Transverse colon (tissue), 4 donors: Measurements from ENCODE around the gene DGKH. TPM values are rescaled to one million over a fixed set of nuclear protein-coding genes. Genes with fewer than 3 reads are reported as not detected.

Experiments
- DNase-seq: peaks from one replicate; pipeline ENCODE4 v3.0.0-alpha.2; 2019
- H3K27ac ChIP-seq, 4 donors: fragments of 200-600 bp; sonication (generic); 2 replicates each; pipeline ENCODE4 v1.5.1; 2016 to 2018; ENCODE audit warnings: inconsistent platforms in 4 of 4
- H3K27me3 ChIP-seq: fragments of 200-600 bp; sonication (generic); 2 replicates; pipeline ENCODE4 v1.5.1; 2017; ENCODE audit warnings: inconsistent platforms
- H3K36me3 ChIP-seq, 4 donors: fragments of 200-600 bp; sonication (generic); 2 replicates each; pipeline ENCODE4 v1.5.1; 2017 to 2019; ENCODE audit warnings: inconsistent platforms in 4 of 4
- H3K4me1 ChIP-seq, 4 donors: fragments of 200-600 bp; sonication (generic); 2 replicates each; pipeline ENCODE4 v1.5.1; 2017 to 2020; ENCODE audit warnings: inconsistent platforms in 4 of 4
- H3K4me3 ChIP-seq, 4 donors: fragments of 200-600 bp; sonication (generic); 1 replicate in 1 of 4; 2 replicates in 3 of 4; pipeline versions ENCODE4 v1.5.1 to v1.6.1; 2017 to 2019; ENCODE audit warnings: inconsistent platforms in 4 of 4
- H3K9me3 ChIP-seq, 2 donors: fragments of 200-600 bp; sonication (generic); 2 replicates each; pipeline ENCODE4 v1.5.1; 2017 to 2019; ENCODE audit warnings: inconsistent platforms in 2 of 2
- EP300 ChIP-seq: sonication (generic); formaldehyde crosslinking; IDR thresholded peaks from one replicate; pipeline ENCODE4 v1.6.1; 2017; ENCODE audit warnings: antibody characterized with exemption, low read depth
- POLR2A ChIP-seq: fragments of 450-650 bp; IDR thresholded peaks from one replicate; pipeline ENCODE4 v1.6.1; 2016; ENCODE audit warnings: antibody characterized with exemption, mild to moderate bottlenecking, moderate library complexity
- POLR2AphosphoS5 ChIP-seq, 3 donors: sonication (generic); formaldehyde crosslinking; IDR thresholded peaks; one replicate each; pipeline ENCODE4 v1.6.1; 2016; ENCODE audit warnings: antibody characterized with exemption in 3 of 3
- WGBS, 2 donors: methylation state at CpG; one replicate each; pipeline ENCODE4 v1.1.5; 2018; ENCODE audit warnings: low coverage in 1 of 2; 5-methylcytosine and 5-hydroxymethylcytosine counted together
- in situ Hi-C, 4 donors: fragments of 200-750 bp; cut with MboI; loops; one replicate each; pipeline versions ENCODE4 v1.15.0 to v1.15.1; 2017; ENCODE audit warnings: low sequenced_read_pairs in 3 of 4, low pct_ligation_motif_present in 1 of 4, low pct_unique_long_range_greater_than_20kb in 1 of 4
- intact Hi-C: fragments of 100-400 bp; cut with DNase I; formaldehyde crosslinking; loops from one replicate; pipeline ENCODE4 v1.15.1; 2023; ENCODE audit warnings: low total_unique reads
- total RNA-seq, 4 donors: library from RNA; depleted of rRNA; stranded (reverse); fragments of >200 nt; gene quantifications; one replicate each; pipeline ENCODE4 v1.1.0, GENCODE V29; 2016
- TF ChIP-seq, protein P1 (sequence below), 5 experiments: fragments of 200-600 bp in 3 of 5; fragments of 450-650 bp in 2 of 5; sonication (generic) in 3 of 5; IDR thresholded peaks; 1 replicate in 2 of 5; 2 replicates in 3 of 5; pipeline ENCODE4 v1.5.1; 2016 to 2017; ENCODE audit warnings: antibody characterized with exemption in 5 of 5, inconsistent platforms in 3 of 5, mild to moderate bottlenecking in 2 of 5, moderate library complexity in 1 of 5

The DGKH gene
- total RNA-seq, 4 donors from 2014 or later = 19.4 to 35.6 (median 25.0) TPM

- intact Hi-C loops (no loop called here), in situ Hi-C loops (no loop called here)
- Histone ChIP-seq H3K27ac (no peak overlapping the region), H3K4me3 (no peak overlapping the region), H3K4me1 (peaks cover 0 to 13% (median 0%) of the 10 kb centered on the region in 4 donors), H3K36me3 (no peaks in the 10 kb centered on the region), H3K9me3 (no peaks in the 10 kb centered on the region), H3K27me3 (no peaks in the 10 kb centered on the region)
- TF ChIP-seq, protein P1, sequence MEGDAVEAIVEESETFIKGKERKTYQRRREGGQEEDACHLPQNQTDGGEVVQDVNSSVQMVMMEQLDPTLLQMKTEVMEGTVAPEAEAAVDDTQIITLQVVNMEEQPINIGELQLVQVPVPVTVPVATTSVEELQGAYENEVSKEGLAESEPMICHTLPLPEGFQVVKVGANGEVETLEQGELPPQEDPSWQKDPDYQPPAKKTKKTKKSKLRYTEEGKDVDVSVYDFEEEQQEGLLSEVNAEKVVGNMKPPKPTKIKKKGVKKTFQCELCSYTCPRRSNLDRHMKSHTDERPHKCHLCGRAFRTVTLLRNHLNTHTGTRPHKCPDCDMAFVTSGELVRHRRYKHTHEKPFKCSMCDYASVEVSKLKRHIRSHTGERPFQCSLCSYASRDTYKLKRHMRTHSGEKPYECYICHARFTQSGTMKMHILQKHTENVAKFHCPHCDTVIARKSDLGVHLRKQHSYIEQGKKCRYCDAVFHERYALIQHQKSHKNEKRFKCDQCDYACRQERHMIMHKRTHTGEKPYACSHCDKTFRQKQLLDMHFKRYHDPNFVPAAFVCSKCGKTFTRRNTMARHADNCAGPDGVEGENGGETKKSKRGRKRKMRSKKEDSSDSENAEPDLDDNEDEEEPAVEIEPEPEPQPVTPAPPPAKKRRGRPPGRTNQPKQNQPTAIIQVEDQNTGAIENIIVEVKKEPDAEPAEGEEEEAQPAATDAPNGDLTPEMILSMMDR (IDR thresholded peaks at IDR 0.05) = no peak
- TF ChIP-seq POLR2A = no peak
- TF ChIP-seq POLR2AphosphoS5 (IDR thresholded peaks at IDR 0.05) = no peak
- no peak for TF ChIP-seq EP300
- WGBS, 2 donors = 91 to 93% methylated on average over 2 of the region's 2 CpGs
- no peak for DNase-seq
These were observed 9.6 kb downstream of the DGKH start for GRCh38 chr13:42057918-42058530.

GRCh38 chr13:42061943-42062342 lies 13.5 kb downstream of the DGKH start:
- no peak for DNase-seq
- no peak for TF ChIP-seq EP300
- TF ChIP-seq POLR2A = no peak
- TF ChIP-seq POLR2AphosphoS5 (IDR thresholded peaks at IDR 0.05) = no peak
- TF ChIP-seq, protein P1 (IDR thresholded peaks at IDR 0.05) = no peak
- intact Hi-C loops = no loop called here

GRCh38 chr13:42063105-42063504 lies 14.7 kb downstream of the DGKH start:
- Histone ChIP-seq H3K4me1 (no peaks in the 10 kb centered on the region), H3K27me3 (no peaks in the 10 kb centered on the region), H3K36me3 (no peaks in the 10 kb centered on the region), H3K27ac (no peak overlapping the region), H3K9me3 (no peaks in the 10 kb centered on the region), H3K4me3 (no peak overlapping the region)
- WGBS, 2 donors = 94 to 96% methylated on average over 2 of the region's 2 CpGs
- in situ Hi-C loops (no loop called here), intact Hi-C loops (no loop called here)
- no peak for TF ChIP-seq EP300
- TF ChIP-seq POLR2AphosphoS5 (IDR thresholded peaks at IDR 0.05) = no peak
- no peak for TF ChIP-seq POLR2A
- TF ChIP-seq, protein P1 (IDR thresholded peaks at IDR 0.05) = no peak
- DNase-seq = no peak

More at GRCh38 chr13:42061943-42062342, 13.5 kb downstream of the DGKH start:
- Histone ChIP-seq H3K9me3 (no peaks in the 10 kb centered on the region), H3K27me3 (no peaks in the 10 kb centered on the region), H3K4me1 (no peaks in the 10 kb centered on the region), H3K4me3 (no peak overlapping the region), H3K36me3 (no peaks in the 10 kb centered on the region), H3K27ac (no peak overlapping the region)
- in situ Hi-C loops = no loop called here

- H3K9me3 ChIP-seq = no peaks in the 10 kb centered on the region
- H3K4me3 ChIP-seq = no peak overlapping the region
- H3K4me1 ChIP-seq = no peaks in the 10 kb centered on the region
- in situ Hi-C loops (no loop called here), intact Hi-C loops (no loop called here)
- WGBS, 2 donors = 87 to 100% methylated on average over 2 to 6 of the region's 6 CpGs
- H3K27me3 ChIP-seq = no peaks in the 10 kb centered on the region
- no peak for DNase-seq
- no peak overlapping the region for H3K27ac ChIP-seq
- H3K36me3 ChIP-seq = no peaks in the 10 kb centered on the region
- TF ChIP-seq, protein P1 (IDR thresholded peaks at IDR 0.05) = no peak
- no peak for TF ChIP-seq POLR2A
- TF ChIP-seq POLR2AphosphoS5 (IDR thresholded peaks at IDR 0.05) = no peak
- no peak for TF ChIP-seq EP300
These were observed 15.8 kb downstream of the DGKH start for GRCh38 chr13:42064259-42064658.
